CD4-positive, alpha-beta T cell treated with Interferon alpha-2 for 1 hour (primary cell): Measurements from ENCODE around the gene CLN5.
A peak's percentile ranks its signal among the peaks of the same experiment; 100 is the strongest.
"Not testable (repeated sequence)": the region's sequence is repeated elsewhere in the genome, so short reads cannot be mapped to it uniquely, and the experiment has no call there.

Experiments
- DNase-seq, 2 donors: peaks; one replicate each; pipeline ENCODE4 v3.0.0-alpha.2; 2020 to 2022

CLN5 gene

GRCh38 chr13:76976490-76976889, 15.4 kb upstream of the CLN5 start:
- peak in 1 of 2 donors; percentile 43 for DNase-seq

DNA sequence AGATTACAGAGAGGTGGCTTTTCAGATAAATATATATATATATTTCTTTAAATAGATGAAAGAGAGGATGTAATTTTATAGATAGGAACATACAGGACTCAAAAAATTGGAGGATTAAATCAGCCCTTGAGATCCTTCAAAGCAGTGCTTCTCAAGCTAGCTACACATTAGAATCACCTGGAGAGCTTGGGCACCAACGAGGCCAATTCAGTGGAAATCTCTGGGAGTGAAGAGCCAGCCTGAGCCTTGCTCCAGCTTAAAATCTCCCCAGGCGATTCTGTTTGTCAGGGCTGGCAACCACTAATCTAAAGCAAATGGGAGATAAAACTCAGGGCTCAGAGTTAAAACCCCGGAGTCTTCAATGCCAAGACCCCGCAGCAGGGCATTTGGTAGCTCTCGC, 15.0 kb upstream of the CLN5 start:
- DNase-seq: no peak

GRCh38 chr13:76980075-76980718, 11.7 kb upstream of the CLN5 start:
- DNase-seq: peak; percentile 77 to 86

DNA sequence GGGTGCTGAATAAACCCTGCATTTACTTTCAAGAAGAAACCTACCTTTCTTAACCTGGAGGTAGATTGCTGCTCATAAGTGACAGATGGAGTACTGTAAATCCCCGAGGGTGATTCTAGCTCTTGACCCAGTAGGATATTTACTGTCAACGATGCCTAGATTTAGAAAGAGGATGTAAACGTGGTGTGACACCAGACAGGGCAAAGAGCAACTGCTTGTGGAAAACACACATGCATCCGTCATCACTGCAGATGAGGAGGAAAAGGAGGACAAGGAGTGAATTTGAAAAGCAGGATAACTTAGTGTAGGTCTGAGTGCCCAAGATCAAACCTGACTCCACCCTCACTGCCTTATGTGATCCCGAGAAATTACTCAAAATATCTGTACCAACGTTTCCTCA, 9.8 kb upstream of the CLN5 start:
- DNase-seq: no peak

DNA sequence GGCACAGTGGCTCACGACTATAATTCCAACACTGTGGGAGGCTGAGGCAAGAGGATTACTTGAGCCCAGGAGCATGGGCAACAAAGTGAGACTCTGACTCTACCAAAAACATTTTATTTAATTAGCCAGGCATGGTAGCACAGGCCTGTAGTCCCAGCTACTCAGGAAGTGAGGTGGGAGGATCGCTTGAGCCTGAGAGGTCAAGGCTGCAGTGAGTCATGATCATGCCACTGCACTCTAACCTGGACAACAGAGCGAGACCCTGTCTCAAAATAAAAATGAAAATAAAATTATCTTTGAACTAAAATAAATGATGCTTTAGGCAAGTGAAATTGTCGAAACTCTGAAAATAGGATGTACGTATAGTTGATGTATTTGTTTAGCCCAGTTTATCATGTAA, 8.2 kb upstream of the CLN5 start:
- no peak for DNase-seq

- DNase-seq: peak; percentile 82 to 89
Observed at GRCh38 chr13:76991432-76991795, 467 bp upstream of the CLN5 start.

DNA sequence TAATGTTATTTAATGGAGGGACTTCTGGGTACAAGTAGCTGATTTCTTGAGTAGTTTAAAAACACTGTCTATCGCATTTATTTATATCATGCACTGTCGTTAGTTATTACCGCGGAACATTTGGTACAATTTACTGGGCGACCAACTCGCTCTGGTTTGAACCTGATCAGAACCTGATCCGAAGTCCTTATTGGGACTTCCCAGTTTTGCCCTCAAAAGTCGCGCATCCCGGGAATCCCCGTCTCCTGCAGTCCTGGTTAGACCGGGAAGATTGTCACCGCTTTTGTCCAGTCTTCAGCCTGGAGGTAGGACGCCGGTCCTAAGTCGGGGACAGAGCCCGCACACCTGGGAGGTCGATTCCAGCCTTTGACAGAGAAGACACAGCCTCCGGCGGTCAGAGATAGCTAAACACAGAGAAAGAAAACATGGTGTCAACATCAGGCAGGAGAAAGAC, 694 bp downstream of the CLN5 start:
- peak in 1 of 2 donors; percentile 30 for DNase-seq

DNA sequence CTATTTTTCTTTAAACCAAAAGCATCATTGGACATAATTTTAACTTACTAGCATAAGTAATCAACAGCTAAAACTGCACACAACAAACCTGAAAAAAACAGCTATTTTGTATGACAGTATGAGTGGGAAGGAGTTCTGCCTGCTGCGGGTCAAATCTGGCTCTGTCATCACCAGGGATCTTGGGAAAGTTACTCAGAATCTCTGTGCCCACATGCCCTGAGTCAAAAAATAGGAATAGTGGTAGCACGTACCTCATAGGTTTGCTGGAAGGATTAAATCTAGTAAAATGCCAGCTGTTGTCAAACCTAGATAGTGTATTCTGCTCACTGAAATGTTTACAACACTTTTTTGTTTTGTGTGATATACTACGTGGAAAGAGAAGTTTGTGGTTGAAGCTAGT, 1.1 kb downstream of the CLN5 start:
- DNase-seq: no peak

DNA sequence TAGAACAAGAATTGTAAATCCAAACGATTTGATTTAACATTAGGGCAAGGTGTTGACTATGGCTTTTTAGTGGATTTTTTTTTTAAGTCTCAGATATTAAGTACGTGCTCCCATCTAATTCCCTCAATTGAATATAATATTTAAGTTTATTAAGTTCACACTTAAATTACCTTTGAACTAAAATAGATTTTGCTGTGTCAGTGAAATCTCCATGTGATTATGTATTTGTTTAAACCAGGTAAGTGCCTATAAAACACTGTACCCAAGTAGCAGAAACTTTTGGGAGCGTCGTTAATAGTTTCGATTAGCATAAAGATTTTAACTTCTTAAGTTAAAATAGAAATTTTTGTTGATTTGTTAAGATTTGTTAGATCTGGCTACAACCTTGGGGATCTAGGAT, 1.6 kb downstream of the CLN5 start:
- no peak for DNase-seq

- DNase-seq: no peak
Observed at GRCh38 chr13:76994281-76994680, 2.4 kb downstream of the CLN5 start.

- DNase-seq: no peak
Observed at GRCh38 chr13:77000475-77000874, 8.6 kb downstream of the CLN5 start.

DNA sequence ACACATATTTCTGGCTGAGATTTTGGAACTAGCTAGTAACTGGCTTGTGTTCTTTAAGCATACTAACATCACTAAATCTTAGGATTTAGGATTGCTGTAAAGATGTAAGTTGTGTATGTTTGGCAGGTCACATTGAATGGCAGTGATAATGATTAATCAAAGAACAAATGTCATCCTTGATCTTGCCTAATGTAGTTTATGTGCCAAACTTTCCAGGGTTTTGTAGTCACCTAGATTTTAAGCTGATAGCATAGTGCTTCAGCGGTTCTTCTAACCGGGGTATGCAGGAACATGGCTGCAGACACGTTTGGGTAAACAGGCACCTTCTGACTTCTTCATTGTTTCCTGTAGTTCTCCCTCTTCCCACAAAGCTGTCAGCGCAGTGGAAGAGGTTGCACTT, 9.7 kb downstream of the CLN5 start:
- no peak for DNase-seq

DNA sequence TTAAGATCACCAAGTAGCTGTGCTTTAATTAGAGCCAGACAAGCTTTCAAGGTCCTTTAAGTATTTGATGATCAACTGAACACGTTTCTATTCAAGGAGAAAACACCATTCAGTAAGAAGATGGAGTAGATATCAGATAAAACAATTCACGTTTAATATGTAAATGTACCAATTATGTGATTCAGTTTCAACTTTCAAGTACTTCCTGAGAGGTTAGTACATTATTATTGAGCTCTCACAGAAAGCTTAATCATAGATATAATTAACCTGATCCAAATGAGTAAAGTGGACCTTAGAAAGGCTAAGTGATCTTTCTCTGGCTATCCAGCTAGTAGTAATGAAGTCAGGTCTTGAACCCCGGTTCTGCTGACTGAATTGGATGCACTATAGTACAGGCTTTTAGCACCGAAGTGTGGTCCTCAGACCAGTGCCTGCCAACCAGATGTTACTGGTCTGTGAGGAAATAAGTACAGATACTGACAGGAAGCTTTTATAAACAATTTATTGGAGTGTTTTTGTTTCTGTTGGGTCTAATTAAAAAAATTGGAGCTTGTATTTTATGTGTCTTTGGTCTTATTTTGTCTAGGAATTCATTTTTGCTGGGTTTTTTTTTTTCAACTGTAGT, 10.2 kb downstream of the CLN5 start:
- no peak for DNase-seq

DNA sequence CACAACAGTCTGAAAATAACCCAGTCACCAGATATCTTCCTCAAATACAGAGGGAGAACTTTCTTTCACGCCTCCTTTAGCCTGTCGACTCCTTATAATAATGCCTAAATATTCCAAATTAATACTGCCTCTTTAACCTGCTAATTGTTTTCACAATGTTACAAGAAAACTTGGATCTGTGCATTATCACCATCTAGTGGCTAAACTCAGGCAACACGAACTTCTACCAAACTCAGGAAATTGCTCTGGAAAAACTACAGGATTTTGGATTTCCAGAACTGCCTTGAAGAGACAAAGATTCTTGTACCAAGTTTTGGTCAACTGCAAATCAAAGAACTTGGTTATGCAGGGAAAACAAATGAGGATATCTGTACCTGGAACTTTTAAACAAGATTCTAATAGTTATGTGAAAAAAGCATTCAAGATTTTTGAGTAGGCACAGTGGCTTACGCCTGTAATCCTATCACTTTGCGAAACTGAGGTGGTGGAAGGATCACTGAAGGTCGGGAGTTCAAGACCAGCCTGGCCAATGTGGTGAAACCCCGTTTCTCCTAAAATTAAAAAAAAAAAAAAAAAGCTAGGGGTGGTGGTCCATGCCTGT, 10.8 kb downstream of the CLN5 start:
- DNase-seq: peak in 1 of 2 donors; percentile 35

GRCh38 chr13:77008337-77008736, 16.5 kb downstream of the CLN5 start:
- not testable (repeated sequence) for DNase-seq

DNA sequence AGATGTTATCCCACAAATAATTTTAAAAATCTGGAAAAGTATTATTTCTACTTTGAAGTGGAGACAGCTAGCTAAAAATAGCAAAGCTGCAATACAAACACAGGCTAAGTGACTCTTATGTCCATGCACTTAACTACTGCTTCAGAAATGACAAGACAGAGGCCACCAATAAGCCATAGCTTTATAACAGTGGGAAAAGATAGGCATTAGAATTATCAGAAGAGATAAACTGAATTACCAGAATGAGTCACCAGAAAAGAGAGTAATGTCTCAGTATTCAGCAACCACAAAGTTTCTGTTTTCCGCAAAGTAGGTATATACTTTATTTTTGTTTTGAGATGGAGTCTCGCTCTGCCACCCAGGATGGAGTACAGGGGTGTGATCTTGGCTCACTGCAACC, 17.1 kb downstream of the CLN5 start:
- no peak for DNase-seq

DNA sequence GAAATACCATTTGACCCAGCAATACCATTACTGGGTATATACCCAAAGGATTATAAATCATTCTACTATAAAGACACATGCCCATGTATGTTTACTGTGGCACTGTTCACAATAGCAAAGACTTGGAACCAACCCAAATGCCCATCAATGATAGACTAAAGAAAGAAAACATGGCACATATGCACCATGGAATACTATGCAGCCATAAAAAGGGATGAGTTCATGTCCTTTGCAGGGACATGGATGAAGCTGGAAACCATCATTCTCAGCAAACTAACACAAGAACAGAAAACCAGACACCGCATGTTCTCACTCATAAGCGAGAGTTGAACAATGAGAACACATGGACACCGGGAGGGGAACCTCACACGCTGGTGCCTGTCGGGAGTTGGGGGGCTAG, 17.8 kb downstream of the CLN5 start:
- not testable (repeated sequence) for DNase-seq

GRCh38 chr13:77013853-77014542, 22.1 kb downstream of the CLN5 start:
- no peak for DNase-seq

DNA sequence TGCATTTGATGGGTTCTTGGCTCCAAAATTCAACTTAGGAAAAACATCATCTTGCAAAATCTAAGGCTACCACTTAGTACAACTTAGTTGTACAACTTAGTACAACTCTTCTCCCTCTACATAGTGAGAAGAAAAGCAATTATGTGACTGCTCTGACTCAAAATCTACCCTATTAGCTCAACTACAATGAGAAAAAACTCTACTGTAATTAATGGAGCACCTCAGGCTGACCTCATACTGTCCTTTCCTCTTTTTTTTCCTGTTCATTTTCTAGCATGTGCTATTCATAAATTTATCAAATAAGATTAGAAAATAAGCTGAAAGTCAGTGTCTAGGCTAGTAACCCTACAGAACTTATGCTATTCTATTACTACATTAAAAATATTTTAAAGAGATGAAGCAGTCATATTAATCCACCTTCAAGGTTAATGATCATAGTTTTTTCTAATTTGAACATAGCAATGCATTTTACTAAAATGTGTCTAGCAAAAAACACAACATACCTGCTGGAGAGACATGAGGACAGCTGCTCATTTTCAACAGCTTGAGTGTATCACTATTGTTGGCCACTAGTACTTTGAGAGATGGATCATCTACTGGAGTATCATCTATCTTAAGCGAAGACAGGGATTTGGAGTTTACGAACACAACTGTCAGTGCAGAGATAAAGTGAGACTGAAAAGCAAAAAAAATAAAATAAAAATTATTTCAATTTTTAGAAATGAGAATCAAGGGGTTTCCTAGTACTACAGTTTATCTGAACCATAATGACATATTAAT, 23.2 kb downstream of the CLN5 start:
- no peak for DNase-seq

GRCh38 chr13:77016251-77016812, 24.5 kb downstream of the CLN5 start:
- DNase-seq: no peak

- DNase-seq: no peak
Observed at GRCh38 chr13:77016888-77017623, 25.2 kb downstream of the CLN5 start.

DNA sequence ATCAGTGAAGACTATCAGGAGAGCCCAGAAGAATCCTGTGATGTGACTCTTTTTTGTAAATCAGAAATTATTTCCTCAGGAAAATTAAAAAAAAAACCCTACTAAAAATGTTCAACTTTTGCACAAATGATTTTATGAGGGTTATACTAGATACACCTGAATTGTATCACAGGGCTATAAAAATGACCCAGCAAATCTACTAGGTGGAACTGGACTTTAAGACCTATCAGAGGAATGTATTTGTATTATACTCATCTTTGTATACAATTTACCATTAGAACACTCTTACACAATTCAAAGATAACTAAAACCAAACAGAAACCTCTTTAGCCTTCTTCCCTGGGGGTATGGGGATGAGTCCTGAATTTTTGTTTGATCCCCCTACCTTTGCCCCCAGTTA, 27.9 kb downstream of the CLN5 start:
- no peak for DNase-seq
